B cell (primary cell): Measurements from ENCODE around the gene VSTM2B. TPM values are rescaled to one million over a fixed set of nuclear protein-coding genes. Genes with fewer than 3 reads are reported as not detected.
"Not testable (repeated sequence)": the region's sequence is repeated elsewhere in the genome, so short reads cannot be mapped to it uniquely, and the experiment has no call there.

Experiments used
- ATAC-seq: fragments of 200-7000 bp; cut with Tn5 transposase; one replicate; pipeline ENCODE4 v1.10.0; 2021; ENCODE audit warnings: low read depth, mild to moderate bottlenecking, moderate number of reproducible peaks, moderate library complexity
- CTCF ChIA-PET: fragments of 350-600 bp; sonication (Branson Sonifier 250); formaldehyde crosslinking; loops from one replicate; lab custom pipeline; 2021; ENCODE audit warnings: antibody characterized with exemption, inconsistent platforms; lab: Charles Lee
- POLR2A ChIA-PET: fragments of 350-600 bp; sonication (Branson Sonifier 250); formaldehyde crosslinking; loops from one replicate; lab custom pipeline; 2021; ENCODE audit warnings: antibody characterized with exemption; lab: Charles Lee
- DNase-seq: peaks from one replicate; pipeline ENCODE4 v3.0.0; 2013
- H2AFZ ChIP-seq: 2 replicates; pipeline ENCODE4 v1.6.1; 2012; ENCODE audit warnings: mild to moderate bottlenecking, low read depth, low read length; ENCODE audit not compliant: insufficient read depth, poor library complexity, severe bottlenecking
- H3K27ac ChIP-seq, 2 donors: 1 replicate in 1 of 2; 2 replicates in 1 of 2; pipeline ENCODE4 v1.5.1; 2012 to 2013; ENCODE audit warnings: low read length in 2 of 2, mild to moderate bottlenecking in 2 of 2, moderate library complexity in 1 of 2
- H3K27me3 ChIP-seq, 4 experiments: fragments of 200-600 bp in 1 of 4; sonication (generic) in 1 of 4; replicated peaks in 1 of 4; 1 replicate in 2 of 4; 2 replicates in 2 of 4; pipeline versions ENCODE4 v1.6.1 to v1.7.0; 2013 to 2016; ENCODE audit warnings: low read length in 3 of 4, mild to moderate bottlenecking in 2 of 4, mixed read lengths in 1 of 4, moderate library complexity in 1 of 4; ENCODE audit not compliant: insufficient read depth in 4 of 4, control insufficient read depth in 3 of 4; ENCODE audit errors: control extremely low read depth in 1 of 4
- H3K36me3 ChIP-seq, 2 experiments: replicated peaks in 1 of 2; 1 replicate in 1 of 2; 2 replicates in 1 of 2; pipeline versions ENCODE4 v1.6.1 to v1.7.1; 2013; ENCODE audit warnings: low read length in 1 of 2; ENCODE audit not compliant: insufficient read depth in 2 of 2, control insufficient read depth in 1 of 2; ENCODE audit errors: control extremely low read depth in 1 of 2, extremely low read depth in 1 of 2
- H3K4me1 ChIP-seq, 2 donors: fragments of 200-600 bp in 1 of 2; sonication (generic) in 1 of 2; 1 replicate in 1 of 2; 2 replicates in 1 of 2; pipeline versions ENCODE4 v1.5.1 to v1.6.1; 2013 to 2017; ENCODE audit warnings: low read length in 2 of 2; ENCODE audit not compliant: control insufficient read depth in 2 of 2, insufficient read depth in 2 of 2
- H3K4me2 ChIP-seq: replicated peaks from 2 replicates; pipeline ENCODE3; 2012; ENCODE audit warnings: mild to moderate bottlenecking, low read depth, low read length; ENCODE audit not compliant: poor library complexity, severe bottlenecking
- H3K4me3 ChIP-seq, 5 experiments: fragments of 200-600 bp in 1 of 5; sonication (generic) in 1 of 5; 1 replicate in 3 of 5; 2 replicates in 2 of 5; pipeline versions ENCODE4 v1.5.1 to v1.7.0; 2011 to 2016; ENCODE audit warnings: low read length in 4 of 5, mild to moderate bottlenecking in 4 of 5, low read depth in 2 of 5, control low read depth in 1 of 5, moderate library complexity in 1 of 5; ENCODE audit not compliant: insufficient read depth in 1 of 5; ENCODE audit errors: control extremely low read depth in 1 of 5, extremely low read depth in 1 of 5
- H3K79me2 ChIP-seq: fragments of 200-600 bp; sonication (generic); one replicate; pipeline ENCODE4 v1.6.0; 2016; ENCODE audit warnings: low read length; ENCODE audit not compliant: control insufficient read depth, insufficient read depth
- H3K9ac ChIP-seq: fragments of 200-600 bp; sonication (generic); 2 replicates; pipeline ENCODE4 v1.6.1; 2017; ENCODE audit warnings: mild to moderate bottlenecking, low read length, moderate library complexity
- H3K9me3 ChIP-seq, 3 donors: one replicate each; pipeline versions ENCODE4 v1.6.1 to v1.7.1; 2013; ENCODE audit warnings: low read length in 2 of 3; ENCODE audit not compliant: control insufficient read depth in 2 of 3, insufficient read depth in 1 of 3; ENCODE audit errors: control extremely low read depth in 1 of 3
- H4K20me1 ChIP-seq: 2 replicates; pipeline ENCODE4 v1.6.0; 2012; ENCODE audit warnings: mild to moderate bottlenecking, low read length; ENCODE audit not compliant: insufficient read depth, control insufficient read depth, poor library complexity, severe bottlenecking
- H3K27ac Mint-ChIP-seq: one replicate; pipeline ENCODE4 v1.8.0; 2021; ENCODE audit warnings: mixed read lengths
- H3K27me3 Mint-ChIP-seq: one replicate; pipeline ENCODE4 v1.8.0; 2021; ENCODE audit warnings: mixed read lengths
- H3K4me1 Mint-ChIP-seq: one replicate; pipeline ENCODE4 v1.8.0; 2021; ENCODE audit warnings: mixed read lengths
- H3K4me3 Mint-ChIP-seq: one replicate; pipeline ENCODE4 v1.8.0; 2021; ENCODE audit warnings: mixed read lengths
- H3K9me3 Mint-ChIP-seq: one replicate; pipeline ENCODE4 v1.8.0; 2022; ENCODE audit warnings: mixed read lengths; ENCODE audit not compliant: insufficient read depth
- CTCF ChIP-seq: fragments of 200-600 bp; IDR thresholded peaks from one replicate; pipeline ENCODE4 v1.8.0; 2022; ENCODE audit warnings: antibody characterized with exemption, mild to moderate bottlenecking
- EZH2 ChIP-seq: IDR thresholded peaks from 2 replicates; pipeline ENCODE4 v1.6.1; 2012; ENCODE audit warnings: borderline replicate concordance, low read depth, mild to moderate bottlenecking, moderate library complexity, low read length; ENCODE audit not compliant: insufficient read depth, poor library complexity, severe bottlenecking
- WGBS: methylation state at CpG from one replicate; pipeline ENCODE4 v1.1.5; 2013; ENCODE audit warnings: missing lambda C conversion rate; ENCODE audit not compliant: insufficient coverage; 5-methylcytosine and 5-hydroxymethylcytosine counted together
- intact Hi-C: fragments of 100-400 bp; cut with micrococcal nuclease; formaldehyde crosslinking; loops from one replicate; pipeline ENCODE4 v1.10.0; 2022
- polyA plus RNA-seq: library from polyadenylated mRNA; depleted of rRNA; stranded (reverse); fragments of >200 nt; gene quantifications from 2 replicates; pipeline ENCODE4 v1.2.3, GENCODE V29; 2012
- total RNA-seq, 2 donors: library from RNA; stranded (reverse); fragments of 120-200 nt in 1 of 2; gene quantifications; 1 replicate in 1 of 2; 2 replicates in 1 of 2; pipeline versions ENCODE4 v1.2.3 to v1.2.4, GENCODE V29; 2013 to 2022

The VSTM2B gene
- total and polyA plus RNA-seq, 2 donors (not counting 1 experiment from before 2014, with no cell fraction given), result not detected

GRCh38 chr19:29543381-29543780 is 17.6 kb downstream of the VSTM2B start:
- H3K27ac ChIP-seq, result no peak overlapping the region
- no peaks in the 10 kb centered on the region for H3K36me3 ChIP-seq
- peaks cover 0 to 3% (median 0%) of the 10 kb centered on the region in 4 experiments for H3K27me3 ChIP-seq
- TF ChIP-seq EZH2, result no peak
- TF ChIP-seq CTCF, result no peak
- Mint-ChIP-seq H3K9me3 (no peaks in the 10 kb centered on the region), H3K4me3 (no peak overlapping the region), H3K27ac (no peak overlapping the region), H3K4me1 (no peaks in the 10 kb centered on the region), H3K27me3 (peaks cover 23% of the 10 kb centered on the region)
- H3K9me3 ChIP-seq, result peaks cover 0 to 28% (median 0%) of the 10 kb centered on the region in 3 donors
- ChIA-PET CTCF (no interaction called here), POLR2A (no interaction called here)
- no peaks in the 10 kb centered on the region for H3K79me2 ChIP-seq
- intact Hi-C loops, result no loop called here
- no peak overlapping the region for H2AFZ ChIP-seq
- no peak overlapping the region for H3K4me3 ChIP-seq
- 76% methylated on average over 2 of the region's 2 CpGs for WGBS
- H3K4me2 ChIP-seq, result no peak overlapping the region
- DNase-seq (no peak), ATAC-seq (no peak)
- H3K9ac ChIP-seq, result no peak overlapping the region
- no peaks in the 10 kb centered on the region for H3K4me1 ChIP-seq
- H4K20me1 ChIP-seq, result no peaks in the 10 kb centered on the region

GRCh38 chr19:29544656-29545360 is 19.0 kb downstream of the VSTM2B start:
- H3K79me2 ChIP-seq, result no peaks in the 10 kb centered on the region
- peaks cover 0 to 3% (median 0%) of the 10 kb centered on the region in 4 experiments for H3K27me3 ChIP-seq
- peaks cover 0 to 20% (median 0%) of the 10 kb centered on the region in 3 donors for H3K9me3 ChIP-seq
- H3K27ac ChIP-seq, result no peak overlapping the region
- no peaks in the 10 kb centered on the region for H3K4me1 ChIP-seq
- H3K4me3 ChIP-seq, result no peak overlapping the region
- Mint-ChIP-seq H3K9me3 (no peaks in the 10 kb centered on the region), H3K27ac (no peak overlapping the region), H3K4me3 (no peak overlapping the region), H3K27me3 (peaks cover 21% of the 10 kb centered on the region), H3K4me1 (no peaks in the 10 kb centered on the region)
- no peak for DNase-seq
- TF ChIP-seq CTCF (no peak), EZH2 (no peak)
- no peak overlapping the region for H2AFZ ChIP-seq
- H3K36me3 ChIP-seq, result no peaks in the 10 kb centered on the region
- no peak overlapping the region for H3K4me2 ChIP-seq
- POLR2A ChIA-PET, result no interaction called here
- no peaks in the 10 kb centered on the region for H4K20me1 ChIP-seq
- no peak overlapping the region for H3K9ac ChIP-seq
- intact Hi-C loops, result no loop called here
- no peak for ATAC-seq
- WGBS, result 97% methylated on average over 12 of the region's 15 CpGs
- CTCF ChIA-PET, result no interaction called here

- H3K9me3 Mint-ChIP-seq, H3K4me2 ChIP-seq, H3K9ac ChIP-seq, H3K36me3 ChIP-seq, H3K27me3 ChIP-seq, ATAC-seq, H3K27ac Mint-ChIP-seq, H4K20me1 ChIP-seq, H3K27ac ChIP-seq, H3K4me3 Mint-ChIP-seq, H3K4me1 ChIP-seq, DNase-seq, POLR2A ChIA-PET, H3K4me3 ChIP-seq, CTCF ChIA-PET, H3K4me1 Mint-ChIP-seq, intact Hi-C loops, H2AFZ ChIP-seq, H3K79me2 ChIP-seq: not testable (repeated sequence)
- 100% methylated on average over 2 of the region's 4 CpGs for WGBS
- H3K9me3 ChIP-seq, result peaks cover 0 to 17% (median 0%) of the 10 kb centered on the region in 3 donors
- peaks cover 23% of the 10 kb centered on the region for H3K27me3 Mint-ChIP-seq
Measured at GRCh38 chr19:29545447-29545846, 19.7 kb downstream of the VSTM2B start.
